Choroid plexus epithelial cell (primary cell): Measurements from ENCODE around the gene SLC26A2.

Experiments used
- DNase-seq: peaks from one replicate; pipeline ENCODE4 v3.0.0-alpha.2; 2010; ENCODE audit warnings: low read depth
- H3K4me3 ChIP-seq: 2 replicates; pipeline ENCODE4 v1.5.1; 2011; ENCODE audit warnings: low read depth, mild to moderate bottlenecking, control low read depth, low read length, moderate library complexity
- CTCF ChIP-seq: conservative IDR thresholded peaks from 2 replicates; pipeline ENCODE4 v1.5.1; 2011; ENCODE audit warnings: low read depth, mild to moderate bottlenecking, control low read depth, inconsistent platforms, low read length, moderate library complexity

SLC26A2 gene

DNA sequence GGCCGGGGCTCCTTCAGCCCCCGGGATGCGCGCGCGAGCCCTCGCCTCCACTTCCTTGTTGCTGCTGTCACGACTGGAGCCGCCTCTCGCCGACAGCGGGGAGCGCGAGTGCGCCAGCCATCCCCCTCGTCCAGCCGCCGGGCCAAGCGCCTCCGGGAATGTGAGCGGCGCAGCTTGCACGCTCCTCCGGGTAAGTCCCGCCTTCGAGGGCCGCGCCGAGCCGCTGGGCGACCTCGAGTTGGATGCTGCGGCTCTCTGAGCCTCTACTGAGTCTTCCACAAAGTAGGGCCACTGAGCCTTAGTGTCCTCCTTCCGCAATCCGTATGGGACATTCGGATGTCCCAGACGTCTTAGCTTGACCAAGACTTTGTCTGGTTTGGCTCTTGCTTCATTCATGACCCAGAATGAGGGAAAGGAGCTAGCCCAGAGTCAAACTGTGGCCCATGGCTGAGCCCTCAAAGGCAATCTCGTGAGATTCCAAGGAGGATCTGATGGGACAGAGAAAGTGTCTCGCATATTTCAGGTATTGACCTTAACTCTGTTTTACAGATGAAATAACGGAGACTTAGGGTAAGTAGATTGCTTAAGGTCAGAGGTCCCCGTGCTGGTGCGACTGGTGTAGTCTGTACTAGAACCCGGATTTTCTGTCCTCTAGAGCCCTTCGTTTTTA, 40.6 kb downstream of the SLC26A2 start:
- TF ChIP-seq CTCF: no peak
- peak overlapping the region; percentile 99 for H3K4me3 ChIP-seq
- peak; percentile 65 for DNase-seq

- DNase-seq: peak; percentile 82
- H3K4me3 ChIP-seq: peak overlapping the region; percentile 99
- TF ChIP-seq CTCF: peak; percentile 78
Observed at GRCh38 chr5:150001660-150002486, 41.3 kb downstream of the SLC26A2 start.

DNA sequence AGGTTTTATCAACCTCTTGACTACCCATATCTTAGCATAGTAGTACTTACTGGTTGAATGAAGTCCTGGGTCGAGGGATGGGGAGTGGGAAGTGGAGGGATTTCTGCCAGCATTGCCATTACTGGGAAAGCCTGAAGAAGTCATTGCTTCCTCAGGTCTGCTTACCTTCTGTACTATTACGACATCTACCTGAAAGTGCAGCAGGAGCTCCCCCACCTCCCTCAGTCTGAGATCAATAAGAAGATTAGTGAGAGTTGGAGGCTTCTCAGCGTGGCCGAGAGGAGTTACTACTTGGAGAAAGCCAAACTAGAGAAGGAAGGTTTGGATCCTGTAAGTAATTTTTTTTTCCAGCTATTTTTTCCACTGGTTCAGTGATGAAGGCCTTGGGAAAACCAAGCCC, 45.8 kb downstream of the SLC26A2 start:
- DNase-seq: no peak
- no peak for TF ChIP-seq CTCF
- no peak overlapping the region for H3K4me3 ChIP-seq

- no peak for TF ChIP-seq CTCF
- H3K4me3 ChIP-seq: no peak overlapping the region
- no peak for DNase-seq
Observed at GRCh38 chr5:150007050-150007449, 46.5 kb downstream of the SLC26A2 start.

DNA sequence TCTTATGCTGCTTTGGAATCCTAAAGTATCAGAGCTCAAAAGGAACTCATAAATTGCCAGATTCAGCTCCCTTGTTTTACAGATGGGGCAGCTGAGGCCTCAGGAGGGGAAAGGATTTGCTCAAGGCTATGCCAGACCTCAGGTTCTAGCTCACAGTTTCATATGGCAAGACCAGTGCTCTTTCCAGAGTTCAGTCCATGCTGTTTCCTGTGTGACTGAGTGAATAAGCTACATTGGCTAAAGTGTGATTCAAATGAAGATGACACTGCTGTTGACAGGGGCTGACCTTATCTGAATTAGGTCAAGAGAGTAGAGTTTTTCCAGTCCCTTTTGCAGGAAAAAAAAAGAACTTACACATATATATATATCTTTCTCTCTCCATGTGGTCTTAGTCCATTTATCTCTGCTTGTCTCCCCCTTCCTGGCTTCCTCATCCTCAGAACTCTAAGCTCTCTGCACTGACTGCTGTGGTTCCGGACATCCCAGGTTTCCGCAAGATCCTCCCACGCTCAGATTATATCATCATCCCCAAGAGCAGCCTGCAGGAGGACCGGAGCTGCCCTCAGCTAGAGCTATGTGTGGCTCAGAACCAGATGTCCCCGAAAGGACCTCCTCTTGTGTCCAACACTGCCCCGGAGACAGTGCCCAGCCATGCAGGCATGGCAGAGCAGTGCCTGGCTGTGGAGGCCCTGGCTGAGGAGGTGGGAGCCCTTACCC, 49.3 kb downstream of the SLC26A2 start:
- TF ChIP-seq CTCF: no peak
- no peak overlapping the region for H3K4me3 ChIP-seq
- no peak for DNase-seq

DNA sequence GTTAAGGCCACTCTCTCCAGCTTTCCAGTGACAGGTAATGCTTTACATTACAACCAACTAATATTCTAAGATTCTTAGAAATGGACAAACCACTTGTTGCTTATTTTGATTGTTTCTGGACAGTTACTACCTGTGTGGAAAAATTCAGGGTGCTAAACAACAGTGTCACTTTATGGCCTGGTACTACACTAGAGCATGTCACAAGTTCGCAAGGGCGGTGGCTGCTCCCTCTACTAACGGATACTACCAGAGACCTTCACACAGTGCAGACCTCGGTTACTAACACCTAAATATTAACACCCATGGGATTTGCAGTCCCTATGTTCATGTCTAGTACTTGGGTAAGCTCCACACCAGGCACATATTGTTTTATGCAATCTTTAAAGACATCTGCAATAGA, 53.4 kb downstream of the SLC26A2 start:
- DNase-seq: no peak
- no peak for TF ChIP-seq CTCF
- no peak overlapping the region for H3K4me3 ChIP-seq
